HG03060 (cell line): ENCODE measurements around the gene PIK3C3.
"Not testable (repeated sequence)": the region's sequence is repeated elsewhere in the genome, so short reads cannot be mapped to it uniquely, and the experiment has no call there.

Experiments used
- ATAC-seq: cut with Tn5 transposase; IDR thresholded peaks from one replicate; pipeline ENCODE4 v1.9.1; 2021; ENCODE audit warnings: low read depth, moderate number of reproducible peaks; ENCODE audit not compliant: unreplicated experiment

PIK3C3 gene

DNA sequence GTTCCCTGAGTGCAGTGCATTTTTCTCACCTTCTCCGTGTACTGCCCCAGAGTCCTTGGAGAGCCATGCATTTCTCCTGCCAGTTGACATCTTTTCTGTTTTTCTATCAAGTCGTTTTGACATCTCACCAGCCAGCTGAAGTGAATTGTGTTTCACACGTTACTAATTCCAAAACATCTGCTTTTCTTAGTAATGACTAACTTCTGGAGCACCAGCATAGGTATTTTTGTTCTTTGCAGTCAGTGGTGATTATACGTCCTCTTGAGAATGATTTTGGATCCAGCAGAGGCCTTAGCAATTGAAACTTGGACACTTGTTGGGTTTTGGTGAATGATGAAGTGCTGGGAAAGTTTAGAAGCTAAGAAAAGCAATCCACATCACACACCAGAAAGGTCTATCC is 112.5 kb downstream of the PIK3C3 start:
- no peak for ATAC-seq

DNA sequence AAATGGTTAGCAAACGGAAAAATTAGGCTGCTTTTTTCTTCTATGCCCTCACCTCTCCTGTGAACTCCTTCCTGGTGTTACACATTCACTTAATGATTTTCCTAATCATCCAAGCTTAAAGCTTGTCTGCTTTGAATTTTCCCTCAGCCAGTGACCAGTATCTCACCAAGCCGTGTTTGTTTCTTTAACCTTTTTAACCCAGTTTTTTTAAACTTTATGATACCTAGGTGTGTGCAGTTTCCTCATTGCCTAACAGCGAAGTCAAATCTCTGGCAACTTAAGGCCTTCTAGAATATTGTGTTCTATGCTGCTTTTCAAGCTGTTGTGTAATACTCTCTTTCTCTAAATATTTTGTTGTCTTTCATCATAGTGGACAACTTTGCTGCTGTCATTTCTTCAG is 113.0 kb downstream of the PIK3C3 start:
- ATAC-seq: no peak

GRCh38 chr18:42069036-42069435 is 114.0 kb downstream of the PIK3C3 start:
- ATAC-seq: no peak

DNA sequence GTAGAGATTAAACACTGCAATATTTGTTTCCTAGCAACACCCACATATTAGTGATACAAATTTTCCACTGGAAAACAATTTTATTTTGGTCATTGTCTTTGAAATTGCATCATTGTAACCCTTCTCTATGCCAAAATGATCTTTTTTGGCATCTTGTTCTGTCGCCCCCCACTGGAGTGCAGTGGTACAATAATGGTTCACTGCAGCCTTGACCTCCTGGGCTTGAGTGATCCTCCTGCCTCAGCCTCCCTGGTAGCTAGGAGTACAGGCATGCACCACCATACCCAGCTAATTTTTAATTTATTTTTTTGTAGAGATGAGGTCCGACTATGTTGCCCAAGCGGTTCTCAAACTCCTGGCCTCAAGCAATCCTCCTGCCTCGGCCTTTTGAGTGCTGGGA is 117.4 kb downstream of the PIK3C3 start:
- no peak for ATAC-seq

GRCh38 chr18:42074704-42075103 is 119.7 kb downstream of the PIK3C3 start:
- ATAC-seq: no peak

DNA sequence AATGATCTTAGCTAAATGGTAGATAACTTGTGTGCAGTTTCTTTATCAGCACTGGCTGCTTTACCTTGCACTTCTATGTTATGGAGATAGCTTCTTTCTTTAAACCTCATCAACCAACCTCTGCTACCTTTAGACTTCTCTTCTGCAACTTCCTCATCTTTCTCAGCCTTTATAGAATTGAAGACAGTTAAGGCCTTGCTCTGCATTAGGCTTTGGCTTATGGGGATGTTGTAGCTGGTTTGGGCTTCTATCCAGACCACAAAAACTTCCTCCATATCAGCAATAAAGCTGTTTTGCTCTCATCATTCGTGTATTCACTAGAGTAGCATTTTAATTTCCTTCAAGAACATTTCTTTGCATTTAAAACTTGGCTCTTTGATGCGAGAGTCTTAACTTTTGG is 123.7 kb downstream of the PIK3C3 start:
- ATAC-seq: no peak

GRCh38 chr18:42080340-42080739 is 125.3 kb downstream of the PIK3C3 start:
- no peak for ATAC-seq

- ATAC-seq: no peak
These were observed 127.6 kb downstream of the PIK3C3 start for GRCh38 chr18:42082415-42083234.

- no peak for ATAC-seq
These were observed 131.3 kb downstream of the PIK3C3 start for GRCh38 chr18:42086288-42086687.

DNA sequence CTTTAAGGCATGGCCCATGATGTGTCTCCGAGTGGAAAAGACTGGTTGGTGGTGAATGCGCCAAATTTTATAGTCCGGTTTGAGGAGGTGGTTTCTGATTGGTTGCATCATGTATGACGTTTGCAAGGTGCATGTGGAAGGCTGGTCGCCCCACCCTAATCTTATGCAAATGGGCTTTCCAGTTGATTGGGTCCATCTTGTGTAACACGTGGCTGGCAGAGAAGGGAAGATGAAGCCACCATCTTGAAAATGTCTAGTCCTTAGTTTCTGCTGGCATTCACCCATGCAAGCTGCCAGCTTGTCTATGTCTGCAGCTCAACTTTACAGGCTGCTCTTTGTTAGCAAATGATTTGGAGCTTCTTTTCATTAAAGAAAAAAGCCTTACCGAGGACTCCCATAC is 132.2 kb downstream of the PIK3C3 start:
- no peak for ATAC-seq

DNA sequence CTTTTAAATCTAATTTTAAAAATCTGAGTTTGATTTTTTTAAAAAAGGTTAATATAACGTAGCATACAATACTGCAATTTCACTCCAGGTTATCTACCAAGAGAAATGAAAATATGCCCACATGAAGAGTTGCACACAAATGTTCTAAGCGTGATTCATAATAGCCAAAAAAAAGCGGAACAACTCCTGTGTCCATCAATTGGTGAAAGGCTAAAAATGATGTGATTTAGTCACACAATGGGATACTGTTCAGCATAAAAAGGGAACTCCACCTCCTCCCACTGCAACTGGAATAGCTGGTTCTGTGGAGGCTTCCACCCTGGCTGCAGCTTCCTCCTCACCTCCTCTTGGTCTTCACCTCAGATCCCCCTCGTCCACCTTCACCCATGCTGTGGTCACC is 132.8 kb downstream of the PIK3C3 start:
- no peak for ATAC-seq

- ATAC-seq: no peak
These were observed 137.8 kb downstream of the PIK3C3 start for GRCh38 chr18:42092848-42093247.

- no peak for ATAC-seq
These were observed 139.8 kb downstream of the PIK3C3 start for GRCh38 chr18:42094875-42095274.

DNA sequence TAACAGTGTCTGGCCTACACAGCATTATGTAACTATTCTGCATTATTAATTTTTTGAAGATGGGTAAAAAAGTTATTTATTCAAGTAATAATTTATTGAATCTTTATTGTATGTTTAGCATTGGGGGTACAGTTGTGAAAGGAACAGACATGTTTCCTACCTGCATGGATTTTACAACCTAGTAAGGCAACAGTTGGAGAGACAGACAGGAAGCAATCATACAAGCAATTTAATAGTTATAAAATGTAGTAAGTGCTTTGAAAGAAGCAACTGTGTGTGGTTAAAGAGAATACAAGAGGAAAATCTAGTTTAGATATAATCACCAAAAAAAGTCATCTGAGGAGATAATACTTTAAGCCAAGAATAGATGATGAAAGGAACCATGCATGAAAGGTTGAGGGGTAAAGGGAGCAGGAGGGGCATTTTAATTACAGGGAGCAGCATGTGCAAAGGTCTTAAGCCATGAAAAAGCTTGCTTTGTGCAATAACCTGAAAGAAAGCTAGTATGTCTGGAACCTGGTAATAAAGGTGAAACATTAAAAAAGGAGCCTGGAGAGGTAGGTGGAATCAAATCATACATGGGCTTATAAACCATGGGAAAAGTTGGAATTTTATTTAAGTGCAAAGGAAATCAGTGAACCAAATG is 140.8 kb downstream of the PIK3C3 start:
- ATAC-seq: no peak

DNA sequence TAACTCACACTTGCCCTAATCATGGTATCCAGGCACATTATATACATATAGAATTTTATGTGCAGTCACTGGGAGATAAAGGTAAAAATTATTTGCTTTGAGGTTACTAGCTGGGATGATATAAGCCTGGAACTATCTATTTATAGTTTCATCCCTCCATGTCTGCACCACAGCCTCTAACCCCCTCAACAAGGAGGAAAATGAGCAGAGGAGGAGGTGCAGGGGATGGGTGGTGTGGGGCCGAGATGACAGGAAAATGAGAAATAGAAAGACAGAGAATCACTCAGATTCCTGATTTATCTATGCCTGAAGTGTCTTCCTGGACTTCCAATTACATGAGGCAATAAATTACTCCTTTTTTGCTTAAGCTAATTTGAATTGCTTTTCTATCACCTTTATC is 145.2 kb downstream of the PIK3C3 start:
- ATAC-seq: no peak

DNA sequence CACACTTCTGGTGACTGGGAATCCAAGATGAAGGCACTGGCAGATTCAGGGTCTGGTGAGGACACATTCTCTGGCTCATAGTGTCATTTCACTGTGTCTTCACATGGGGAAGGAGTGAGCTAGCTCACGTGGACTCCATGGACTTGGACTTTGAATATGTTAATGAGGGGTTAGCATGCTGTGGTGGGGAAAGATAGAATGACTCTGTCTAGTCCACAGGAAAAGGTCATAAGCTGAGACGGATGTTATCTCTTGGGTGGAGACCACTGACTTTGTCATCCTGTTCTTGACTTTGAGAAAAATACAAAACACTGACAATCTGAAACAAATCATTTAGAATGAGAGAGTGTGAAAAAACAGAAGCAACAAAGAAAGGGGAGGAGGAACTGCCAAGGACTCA is 145.9 kb downstream of the PIK3C3 start:
- ATAC-seq: no peak

DNA sequence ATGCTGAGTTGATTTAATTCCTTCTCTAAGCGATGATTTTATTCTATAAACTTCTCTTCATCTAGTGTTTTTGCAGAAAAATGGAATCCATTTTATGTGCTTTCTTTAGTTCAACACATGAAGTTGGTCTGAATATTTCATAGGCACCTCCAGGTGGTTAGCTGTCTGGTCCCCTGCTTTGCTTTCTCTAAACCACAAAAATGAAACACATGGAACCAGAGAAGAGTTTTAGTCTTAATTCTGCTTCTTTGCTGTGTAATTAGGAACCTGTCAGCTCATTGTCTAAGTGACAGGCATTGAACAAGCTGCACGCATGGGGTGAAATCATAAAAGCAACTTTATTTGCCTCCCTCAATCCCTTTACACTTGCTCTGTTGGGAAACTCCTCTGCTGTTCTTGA is 150.4 kb downstream of the PIK3C3 start:
- ATAC-seq: no peak

DNA sequence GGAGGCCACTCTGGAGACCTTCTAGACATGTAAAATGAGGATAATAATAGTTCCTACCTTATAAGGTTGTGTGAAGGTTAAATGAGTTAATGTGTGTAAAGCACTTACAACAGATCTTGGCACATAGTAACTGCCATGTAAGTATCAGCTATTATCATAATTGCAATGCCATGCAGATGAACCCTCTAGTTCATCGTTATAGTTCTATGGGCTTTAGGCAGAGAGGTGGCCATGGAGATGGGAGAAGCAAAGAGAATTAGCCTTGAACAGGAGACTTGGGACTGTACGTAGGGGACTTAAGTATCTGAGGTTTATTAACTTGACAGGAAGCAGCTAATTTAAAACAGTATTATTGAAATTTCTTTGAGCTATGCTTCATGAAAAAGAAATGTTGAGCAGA is 151.8 kb downstream of the PIK3C3 start:
- no peak for ATAC-seq

DNA sequence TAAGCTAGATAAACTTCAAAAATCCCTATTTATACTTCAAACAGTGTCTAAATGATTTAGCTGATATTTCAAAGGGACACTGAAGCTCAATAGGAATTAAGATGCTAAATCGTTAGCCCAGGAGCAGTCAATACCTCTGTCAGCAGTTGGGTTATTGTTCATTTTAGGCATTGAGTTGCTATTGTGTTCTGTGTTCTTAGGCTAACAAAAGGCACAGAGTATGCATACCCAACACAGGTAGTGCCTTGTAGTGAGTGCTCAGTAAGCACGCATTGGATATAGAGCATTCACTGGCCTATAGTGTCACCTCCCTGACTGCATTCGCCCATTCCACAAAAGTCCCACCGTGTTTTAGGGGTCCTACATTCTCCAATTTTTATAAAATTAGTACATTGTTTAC is 152.3 kb downstream of the PIK3C3 start:
- no peak for ATAC-seq

- no peak for ATAC-seq
These were observed 152.8 kb downstream of the PIK3C3 start for GRCh38 chr18:42107691-42108450.

GRCh38 chr18:42112147-42112546 is 157.1 kb downstream of the PIK3C3 start:
- not testable (repeated sequence) for ATAC-seq
